GM12801 (cell line): ENCODE data around the gene KATNB1.

ENCODE experiments used
- CTCF ChIP-seq: IDR thresholded peaks from one replicate; pipeline ENCODE4 v1.5.1; 2011; ENCODE audit warnings: control low read depth; ENCODE audit not compliant: insufficient read length; ENCODE audit errors: extremely low read depth

KATNB1 gene

GRCh38 chr16:57697896-57698537 lies 37.6 kb upstream of the KATNB1 start:
- no peak for TF ChIP-seq CTCF

- TF ChIP-seq CTCF = no peak
These were observed 36.7 kb upstream of the KATNB1 start for GRCh38 chr16:57698812-57699405.

- TF ChIP-seq CTCF = no peak
These were observed 36.1 kb upstream of the KATNB1 start for GRCh38 chr16:57699481-57699880.

- no peak for TF ChIP-seq CTCF
These were observed 35.7 kb upstream of the KATNB1 start for GRCh38 chr16:57699899-57700298.

- no peak for TF ChIP-seq CTCF
These were observed 34.6 kb upstream of the KATNB1 start for GRCh38 chr16:57700781-57701551.

- no peak for TF ChIP-seq CTCF
These were observed 33.7 kb upstream of the KATNB1 start for GRCh38 chr16:57701759-57702371.

- no peak for TF ChIP-seq CTCF
These were observed 32.1 kb upstream of the KATNB1 start for GRCh38 chr16:57703416-57704010.
